Measurements from ENCODE around the gene ATP8B4.

GRCh38 chr15:50127255-50127777 is 8.3 kb upstream of the ATP8B4 start:
- TF ChIP-seq CTCF (optimal IDR thresholded peaks at IDR 0.05 in 1 of 3, IDR thresholded peaks at IDR 0.05 in 1 of 3, conservative IDR thresholded peaks at IDR 0.05 in 1 of 3; ENCODE audit: extremely low read depth in 1 of 3, insufficient read depth in 2 of 3, low read length in 3 of 3) (no peak), EZH2 (IDR thresholded peaks at IDR 0.05; ENCODE audit: low read length) (no peak)
